ENCODE data around the gene GSTO2. TPM values are rescaled to one million over a fixed set of nuclear protein-coding genes. Genes with fewer than 3 reads are reported as not detected.
"Not testable (repeated sequence)": the region's sequence is repeated elsewhere in the genome, so short reads cannot be mapped to it uniquely, and the experiment has no call there.

GSTO2 gene
- total RNA-seq, 1 donor: 3.4 TPM

DNA sequence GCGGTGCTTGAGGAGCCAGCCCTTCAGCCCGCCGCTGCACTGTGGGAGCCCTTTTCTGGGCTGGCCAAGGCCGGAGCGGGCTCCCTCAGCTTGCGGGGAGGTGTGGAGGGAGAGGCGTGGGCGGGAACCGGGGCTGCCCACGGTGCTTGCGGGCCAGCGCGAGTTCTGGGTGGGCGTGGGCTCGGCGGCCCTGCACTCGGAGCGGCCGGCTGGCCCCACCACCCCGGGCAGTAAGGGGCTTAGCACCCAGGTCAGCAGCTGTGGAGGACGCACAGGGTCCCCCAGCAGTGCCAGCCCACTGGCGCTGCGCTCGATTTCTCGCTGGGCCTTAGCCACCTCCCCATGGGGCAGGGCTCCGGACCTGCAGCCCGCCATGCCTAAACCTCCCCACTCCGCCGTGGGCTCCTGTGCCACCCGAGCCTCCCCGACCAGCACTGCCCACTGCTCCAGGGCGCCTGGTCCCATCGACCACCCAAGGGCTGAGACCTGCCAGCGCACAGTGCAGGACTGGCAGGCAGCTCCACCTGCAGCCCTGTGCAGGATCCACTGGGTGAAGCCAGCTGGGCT, 23.8 kb upstream of the GSTO2 start:
- DNase-seq (ENCODE audit: low read depth): no peak
- TF ChIP-seq, protein P1, sequence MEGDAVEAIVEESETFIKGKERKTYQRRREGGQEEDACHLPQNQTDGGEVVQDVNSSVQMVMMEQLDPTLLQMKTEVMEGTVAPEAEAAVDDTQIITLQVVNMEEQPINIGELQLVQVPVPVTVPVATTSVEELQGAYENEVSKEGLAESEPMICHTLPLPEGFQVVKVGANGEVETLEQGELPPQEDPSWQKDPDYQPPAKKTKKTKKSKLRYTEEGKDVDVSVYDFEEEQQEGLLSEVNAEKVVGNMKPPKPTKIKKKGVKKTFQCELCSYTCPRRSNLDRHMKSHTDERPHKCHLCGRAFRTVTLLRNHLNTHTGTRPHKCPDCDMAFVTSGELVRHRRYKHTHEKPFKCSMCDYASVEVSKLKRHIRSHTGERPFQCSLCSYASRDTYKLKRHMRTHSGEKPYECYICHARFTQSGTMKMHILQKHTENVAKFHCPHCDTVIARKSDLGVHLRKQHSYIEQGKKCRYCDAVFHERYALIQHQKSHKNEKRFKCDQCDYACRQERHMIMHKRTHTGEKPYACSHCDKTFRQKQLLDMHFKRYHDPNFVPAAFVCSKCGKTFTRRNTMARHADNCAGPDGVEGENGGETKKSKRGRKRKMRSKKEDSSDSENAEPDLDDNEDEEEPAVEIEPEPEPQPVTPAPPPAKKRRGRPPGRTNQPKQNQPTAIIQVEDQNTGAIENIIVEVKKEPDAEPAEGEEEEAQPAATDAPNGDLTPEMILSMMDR (IDR thresholded peaks at IDR 0.05; ENCODE audit: insufficient read depth, low read length): no peak
- H3K4me3 ChIP-seq (ENCODE audit: low read depth, low read length): no peak overlapping the region

DNA sequence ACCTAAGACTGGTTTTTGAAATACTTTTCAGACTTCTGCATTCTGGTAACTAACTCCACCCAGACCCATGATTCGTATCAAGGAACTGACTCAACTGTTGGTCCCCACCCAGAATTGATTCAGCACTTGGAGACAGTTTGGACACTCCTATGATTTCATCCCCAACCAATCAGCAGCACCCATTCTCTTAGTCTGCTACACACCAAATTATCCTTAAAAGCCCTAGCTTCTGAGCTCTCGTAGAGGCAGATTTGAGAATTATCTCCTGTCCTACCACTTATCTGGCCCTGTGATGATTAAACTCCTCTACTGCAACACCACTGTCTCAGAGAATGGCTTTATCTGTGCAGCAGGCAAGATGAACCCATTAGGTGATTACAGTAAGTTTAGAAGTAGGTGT, 22.0 kb upstream of the GSTO2 start:
- DNase-seq (ENCODE audit: low read depth): peak; percentile 89
- TF ChIP-seq, protein P1 (IDR thresholded peaks at IDR 0.05; ENCODE audit: insufficient read depth, low read length): no peak
- H3K4me3 ChIP-seq (ENCODE audit: low read depth, low read length): no peak overlapping the region

DNA sequence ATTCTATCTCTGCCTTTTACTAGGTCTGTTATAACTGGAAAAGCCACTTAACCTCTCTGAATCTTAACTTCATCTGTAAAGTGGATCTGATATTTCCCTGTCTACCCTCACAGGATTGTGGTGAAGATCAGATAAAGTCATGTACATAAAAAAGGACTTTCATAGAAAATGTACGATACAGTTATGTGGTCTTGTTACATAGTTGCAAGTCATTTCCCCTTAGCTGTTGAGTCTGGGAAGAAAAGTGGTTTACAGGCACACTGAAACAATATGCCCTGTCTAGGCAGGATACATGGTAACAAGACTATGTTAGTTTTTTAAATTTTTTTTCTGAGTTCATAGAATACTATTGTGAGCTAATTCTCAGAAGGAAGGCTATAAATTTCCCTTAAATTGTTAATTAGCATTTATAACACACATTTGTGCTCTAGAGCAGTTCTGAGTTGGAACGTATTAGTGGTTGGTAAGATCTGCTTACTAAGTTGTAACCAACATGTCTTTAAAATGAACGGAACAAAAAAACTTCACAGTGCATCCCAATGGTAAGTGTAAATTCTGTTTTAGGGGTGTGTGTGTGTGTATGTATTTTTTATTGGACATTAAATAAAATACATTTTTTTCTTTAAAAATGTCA, 21.4 kb upstream of the GSTO2 start:
- H3K4me3 ChIP-seq (ENCODE audit: low read depth, low read length): no peak overlapping the region
- TF ChIP-seq, protein P1 (IDR thresholded peaks at IDR 0.05; ENCODE audit: insufficient read depth, low read length): no peak
- no peak for DNase-seq (ENCODE audit: low read depth)

DNA sequence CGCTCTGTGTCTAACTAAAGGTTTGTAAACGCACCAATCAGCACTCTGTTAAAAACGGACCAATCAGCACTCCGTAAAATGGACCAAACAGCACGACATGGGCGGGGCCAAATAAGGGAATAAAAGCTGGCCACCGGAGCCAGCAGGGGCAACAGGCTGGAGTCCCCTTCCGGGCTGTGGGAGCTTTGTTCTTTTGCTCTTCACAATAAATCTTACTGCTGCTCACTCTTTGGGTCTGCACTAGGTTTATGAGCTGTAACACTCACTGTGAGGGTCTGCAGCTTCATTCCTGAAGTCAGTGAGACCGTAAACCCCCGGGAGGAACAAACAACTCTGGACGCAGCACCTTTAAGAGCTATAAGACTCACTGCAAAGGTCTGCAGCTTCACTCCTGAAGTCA, 20.1 kb upstream of the GSTO2 start:
- not testable (repeated sequence) for H3K4me3 ChIP-seq (ENCODE audit: low read depth, low read length); DNase-seq (ENCODE audit: low read depth)

DNA sequence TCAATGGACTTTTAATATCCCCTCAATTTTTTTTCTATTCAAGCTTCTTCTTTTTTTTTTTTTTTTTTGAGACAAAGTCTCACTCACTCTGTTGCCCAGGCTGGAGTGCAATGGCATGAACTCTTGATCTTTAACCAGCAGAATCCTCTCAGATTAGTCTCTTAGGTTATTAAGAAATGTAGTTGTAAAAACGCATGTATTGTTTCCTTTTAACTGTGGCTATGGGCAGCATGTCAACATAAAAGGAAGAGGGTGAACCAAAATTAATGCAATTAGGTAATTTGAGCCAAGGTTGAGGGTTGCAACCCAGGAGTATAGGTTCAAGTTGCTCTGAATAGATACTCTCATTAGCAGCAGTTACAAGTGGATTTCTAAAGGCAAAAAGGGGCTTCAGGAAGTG, 18.6 kb upstream of the GSTO2 start:
- no peak overlapping the region for H3K4me3 ChIP-seq (ENCODE audit: low read depth, low read length)
- TF ChIP-seq, protein P1 (IDR thresholded peaks at IDR 0.05; ENCODE audit: insufficient read depth, low read length): no peak
- no peak for DNase-seq (ENCODE audit: low read depth)

DNA sequence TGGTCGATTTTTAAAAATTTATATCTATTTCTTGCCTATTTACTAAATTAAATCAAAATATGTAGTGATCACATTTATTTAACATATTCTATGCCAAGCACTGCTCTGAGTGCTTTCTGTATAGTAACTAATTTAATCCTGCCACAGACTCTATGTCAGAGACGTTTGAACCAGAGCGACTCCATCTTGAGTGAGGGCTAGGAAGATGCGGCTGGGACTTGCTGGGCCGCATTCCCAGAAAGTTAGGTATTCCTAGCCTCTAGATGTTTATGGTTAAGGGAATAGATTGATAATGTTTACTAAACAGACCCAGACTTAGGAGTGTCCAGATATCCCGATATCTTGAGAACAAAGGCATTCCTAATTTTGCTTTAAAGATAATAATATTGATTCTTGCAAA, 17.5 kb upstream of the GSTO2 start:
- no peak for DNase-seq (ENCODE audit: low read depth)
- no peak overlapping the region for H3K4me3 ChIP-seq (ENCODE audit: low read depth, low read length)
- TF ChIP-seq, protein P1 (IDR thresholded peaks at IDR 0.05; ENCODE audit: insufficient read depth, low read length): no peak

DNA sequence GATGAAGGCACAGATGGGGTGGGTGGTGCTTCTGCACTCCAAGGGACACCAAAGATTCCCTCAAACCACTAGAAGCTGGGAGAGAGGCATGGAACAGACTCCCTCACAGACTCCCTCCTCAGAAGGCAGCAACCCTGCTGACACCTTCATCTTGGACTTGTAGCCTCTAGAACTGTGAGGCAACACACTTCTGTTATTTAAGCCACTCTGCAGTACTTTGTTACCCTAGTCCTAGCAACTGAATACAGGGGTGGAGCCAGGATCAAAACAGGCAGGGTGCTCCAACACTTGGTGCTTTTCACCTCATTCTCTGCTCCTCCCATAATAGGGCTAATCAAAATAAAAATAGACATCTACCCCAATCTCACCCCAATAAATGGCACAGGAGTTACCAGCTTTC, 16.6 kb upstream of the GSTO2 start:
- H3K4me3 ChIP-seq (ENCODE audit: low read depth, low read length): no peak overlapping the region
- TF ChIP-seq, protein P1 (IDR thresholded peaks at IDR 0.05; ENCODE audit: insufficient read depth, low read length): no peak
- no peak for DNase-seq (ENCODE audit: low read depth)
